Measurements from ENCODE around the gene USF2. TPM values are rescaled to one million over a fixed set of nuclear protein-coding genes. Genes with fewer than 3 reads are reported as not detected.

USF2 gene
- total RNA-seq, 1 donor from 2014 or later = 70.0 TPM

- no peak overlapping the region for H3K4me3 Mint-ChIP-seq (ENCODE audit: unreplicated experiment)
- Histone ChIP-seq H3K27ac (ENCODE audit: low read depth, low read length) (no peak overlapping the region), H2AFZ (ENCODE audit: low read depth, low read length) (no peak overlapping the region), H3K9ac (ENCODE audit: low read length) (no peak overlapping the region), H3K79me2 (ENCODE audit: insufficient read depth, low read length) (no peaks in the 10 kb centered on the region), H3K36me3 (ENCODE audit: insufficient read depth, low read length) (no peaks in the 10 kb centered on the region), H3K27me3 (ENCODE audit: insufficient read depth, low read length) (peaks cover 3% of the 10 kb centered on the region), H3K9me3 (ENCODE audit: insufficient read depth, low read depth, low read length) (peaks cover 9% of the 10 kb centered on the region), H3K4me1 (ENCODE audit: insufficient read depth, low read length) (no peaks in the 10 kb centered on the region), H3K4me3 (ENCODE audit: insufficient read depth, low read depth, low read length) (no peak overlapping the region), H4K20me1 (ENCODE audit: insufficient read depth, low read length) (no peaks in the 10 kb centered on the region), H3K4me2 (ENCODE audit: low read length) (no peak overlapping the region)
- no peaks in the 10 kb centered on the region for H3K4me1 Mint-ChIP-seq (ENCODE audit: low read depth, unreplicated experiment)
- H3K36me3 Mint-ChIP-seq (ENCODE audit: low read depth, unreplicated experiment) = no peaks in the 10 kb centered on the region
- FAIRE-seq (no peak), DNase-seq (ENCODE audit: low read depth) (no peak)
- TF ChIP-seq EZH2 (IDR thresholded peaks at IDR 0.05; ENCODE audit: insufficient read depth, low read length) = no peak
- TF ChIP-seq CTCF (IDR thresholded peaks at IDR 0.05; ENCODE audit: insufficient read depth, low read depth, low read length) = no peak
- peaks cover 18% of the 10 kb centered on the region for H3K27me3 Mint-ChIP-seq (ENCODE audit: low read depth, unreplicated experiment)
- no peaks in the 10 kb centered on the region for H3K9me3 Mint-ChIP-seq (ENCODE audit: unreplicated experiment)
- no peak overlapping the region for H3K27ac Mint-ChIP-seq (ENCODE audit: unreplicated experiment)
Measured at GRCh38 chr19:35295792-35296462, 27.2 kb downstream of the USF2 start.

GRCh38 chr19:35296644-35297514 is 28.1 kb downstream of the USF2 start:
- FAIRE-seq = no peak

More at GRCh38 chr19:35296644-35297514, 28.1 kb downstream of the USF2 start:
- Mint-ChIP-seq H3K36me3 (ENCODE audit: low read depth, unreplicated experiment) (no peaks in the 10 kb centered on the region), H3K4me3 (ENCODE audit: unreplicated experiment) (no peak overlapping the region), H3K27ac (ENCODE audit: unreplicated experiment) (no peak overlapping the region), H3K9me3 (ENCODE audit: unreplicated experiment) (no peaks in the 10 kb centered on the region), H3K4me1 (ENCODE audit: low read depth, unreplicated experiment) (no peaks in the 10 kb centered on the region), H3K27me3 (ENCODE audit: low read depth, unreplicated experiment) (peaks cover 17% of the 10 kb centered on the region)
- Histone ChIP-seq H3K36me3 (ENCODE audit: insufficient read depth, low read length) (no peaks in the 10 kb centered on the region), H2AFZ (ENCODE audit: low read depth, low read length) (no peak overlapping the region), H3K4me2 (ENCODE audit: low read length) (no peak overlapping the region), H4K20me1 (ENCODE audit: insufficient read depth, low read length) (no peaks in the 10 kb centered on the region), H3K4me3 (ENCODE audit: insufficient read depth, low read depth, low read length) (no peak overlapping the region), H3K9me3 (ENCODE audit: insufficient read depth, low read depth, low read length) (peaks cover 9% of the 10 kb centered on the region), H3K79me2 (ENCODE audit: insufficient read depth, low read length) (no peaks in the 10 kb centered on the region), H3K27ac (ENCODE audit: low read depth, low read length) (no peak overlapping the region), H3K4me1 (ENCODE audit: insufficient read depth, low read length) (no peaks in the 10 kb centered on the region), H3K27me3 (ENCODE audit: insufficient read depth, low read length) (peaks cover 3% of the 10 kb centered on the region), H3K9ac (ENCODE audit: low read length) (no peak overlapping the region)
- TF ChIP-seq CTCF (IDR thresholded peaks at IDR 0.05; ENCODE audit: insufficient read depth, low read depth, low read length) = no peak
- TF ChIP-seq EZH2 (IDR thresholded peaks at IDR 0.05; ENCODE audit: insufficient read depth, low read length) = no peak
- DNase-seq (ENCODE audit: low read depth) = no peak
